Sigmoid colon (tissue), 4 donors: ENCODE data around the gene PXT1.

ENCODE experiments used
- EP300 ChIP-seq, 4 donors: sonication (generic); formaldehyde crosslinking; IDR thresholded peaks; one replicate each; pipeline ENCODE4 v1.6.1; 2017; ENCODE audit warnings: antibody characterized with exemption in 4 of 4
- POLR2A ChIP-seq, 2 donors: fragments of 450-650 bp; IDR thresholded peaks; one replicate each; pipeline ENCODE4 v1.6.1; 2016; ENCODE audit warnings: antibody characterized with exemption in 2 of 2, mild to moderate bottlenecking in 2 of 2, moderate library complexity in 2 of 2
- TF ChIP-seq, protein P1 (sequence below), 4 experiments: fragments of 450-650 bp in 3 of 4; fragments of 200-600 bp in 1 of 4; IDR thresholded peaks; one replicate each; pipeline ENCODE4 v1.5.1; 2016 to 2019; ENCODE audit warnings: antibody characterized with exemption in 4 of 4, mild to moderate bottlenecking in 3 of 4, moderate library complexity in 2 of 4

DNA sequence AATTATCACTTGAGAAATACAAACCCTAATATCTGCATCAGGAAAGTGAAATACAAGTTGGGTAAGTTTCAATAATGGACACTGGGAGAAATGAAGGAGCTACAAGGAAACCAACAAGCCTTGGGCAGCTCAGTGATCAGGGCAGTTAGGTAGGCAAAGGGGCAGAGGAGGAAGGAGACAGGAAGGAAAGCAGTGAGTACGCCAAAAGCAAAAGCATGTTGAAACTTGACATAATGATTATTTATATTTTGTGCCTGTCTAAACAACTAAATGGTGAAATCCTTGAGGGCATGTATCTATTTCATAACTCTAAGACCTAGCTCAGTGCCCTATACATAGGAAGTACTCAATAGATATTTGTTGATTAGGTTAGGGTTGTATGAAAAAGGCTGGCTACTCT lies 23.3 kb downstream of the PXT1 start:
- TF ChIP-seq, protein P1, sequence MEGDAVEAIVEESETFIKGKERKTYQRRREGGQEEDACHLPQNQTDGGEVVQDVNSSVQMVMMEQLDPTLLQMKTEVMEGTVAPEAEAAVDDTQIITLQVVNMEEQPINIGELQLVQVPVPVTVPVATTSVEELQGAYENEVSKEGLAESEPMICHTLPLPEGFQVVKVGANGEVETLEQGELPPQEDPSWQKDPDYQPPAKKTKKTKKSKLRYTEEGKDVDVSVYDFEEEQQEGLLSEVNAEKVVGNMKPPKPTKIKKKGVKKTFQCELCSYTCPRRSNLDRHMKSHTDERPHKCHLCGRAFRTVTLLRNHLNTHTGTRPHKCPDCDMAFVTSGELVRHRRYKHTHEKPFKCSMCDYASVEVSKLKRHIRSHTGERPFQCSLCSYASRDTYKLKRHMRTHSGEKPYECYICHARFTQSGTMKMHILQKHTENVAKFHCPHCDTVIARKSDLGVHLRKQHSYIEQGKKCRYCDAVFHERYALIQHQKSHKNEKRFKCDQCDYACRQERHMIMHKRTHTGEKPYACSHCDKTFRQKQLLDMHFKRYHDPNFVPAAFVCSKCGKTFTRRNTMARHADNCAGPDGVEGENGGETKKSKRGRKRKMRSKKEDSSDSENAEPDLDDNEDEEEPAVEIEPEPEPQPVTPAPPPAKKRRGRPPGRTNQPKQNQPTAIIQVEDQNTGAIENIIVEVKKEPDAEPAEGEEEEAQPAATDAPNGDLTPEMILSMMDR (IDR thresholded peaks at IDR 0.05), result no peak
- no peak for TF ChIP-seq EP300 (IDR thresholded peaks at IDR 0.05)
- no peak for TF ChIP-seq POLR2A (IDR thresholded peaks at IDR 0.05)
